ENCODE results near the gene GTF2A1L. TPM values are rescaled to one million over a fixed set of nuclear protein-coding genes. Genes with fewer than 3 reads are reported as not detected.

GTF2A1L gene
- total and polyA plus RNA-seq, 9 donors = 2.1 to 13.8 (median 3.6) TPM; not detected in 3

- WGBS, 3 donors = 83 to 88% (median 87%) methylated on average over 4 of the region's 4 CpGs
- no peak for DNase-seq
Observed at GRCh38 chr2:48578313-48578712, 39.3 kb upstream of the GTF2A1L start.

GRCh38 chr2:48583961-48584360 lies 33.7 kb upstream of the GTF2A1L start:
- Histone ChIP-seq H3K4me1 (ENCODE audit: insufficient read depth) (no peaks in the 10 kb centered on the region), H3K27ac (no peak overlapping the region), H3K36me3 (no peaks in the 10 kb centered on the region), H3K9me3 (no peaks in the 10 kb centered on the region), H3K4me3 (no peak overlapping the region), H3K27me3 (no peaks in the 10 kb centered on the region)
- no peak for DNase-seq
- TF ChIP-seq EP300 (IDR thresholded peaks at IDR 0.05) (no peak), POLR2A (IDR thresholded peaks at IDR 0.05) (no peak), CTCF (IDR thresholded peaks at IDR 0.05) (no peak)
- intact Hi-C loops (cut with DNase I) = no loop called here
- 97 to 98% (median 98%) methylated on average over 3 of the region's 3 CpGs for WGBS, 3 donors

More at GRCh38 chr2:48578313-48578712, 39.3 kb upstream of the GTF2A1L start:
- Histone ChIP-seq H3K9me3 (no peaks in the 10 kb centered on the region), H3K36me3 (no peaks in the 10 kb centered on the region), H3K4me3 (no peak overlapping the region), H3K27ac (no peak overlapping the region), H3K27me3 (no peaks in the 10 kb centered on the region), H3K4me1 (ENCODE audit: insufficient read depth) (no peaks in the 10 kb centered on the region)
- intact Hi-C loops (cut with DNase I) = no loop called here
- TF ChIP-seq CTCF (IDR thresholded peaks at IDR 0.05) = no peak
- no peak for TF ChIP-seq POLR2A (IDR thresholded peaks at IDR 0.05)
- no peak for TF ChIP-seq EP300 (IDR thresholded peaks at IDR 0.05)

GRCh38 chr2:48584551-48584950 lies 33.1 kb upstream of the GTF2A1L start:
- H3K4me3 ChIP-seq = no peak overlapping the region
- no peak for DNase-seq
- no peaks in the 10 kb centered on the region for H3K27me3 ChIP-seq
- WGBS, 3 donors = 93 to 95% (median 93%) methylated on average over 4 of the region's 4 CpGs
- intact Hi-C loops (cut with DNase I) = no loop called here
- TF ChIP-seq POLR2A (IDR thresholded peaks at IDR 0.05) = no peak
- no peak for TF ChIP-seq EP300 (IDR thresholded peaks at IDR 0.05)
- TF ChIP-seq CTCF (IDR thresholded peaks at IDR 0.05) = no peak
- no peaks in the 10 kb centered on the region for H3K4me1 ChIP-seq (ENCODE audit: insufficient read depth)
- H3K9me3 ChIP-seq = no peaks in the 10 kb centered on the region
- no peak overlapping the region for H3K27ac ChIP-seq
- H3K36me3 ChIP-seq = no peaks in the 10 kb centered on the region

- no peaks in the 10 kb centered on the region for H3K36me3 ChIP-seq
- WGBS, 3 donors = 66 to 72% (median 68%) methylated on average over 4 of the region's 4 CpGs
- no peaks in the 10 kb centered on the region for H3K27me3 ChIP-seq
- H3K4me3 ChIP-seq = no peak overlapping the region
- intact Hi-C loops (cut with DNase I) = loop anchor here in 1 of 4 donors (5.0 kb wide), 1 partner anchor 114 kb away; no protein-coding TSS in a partner anchor
- no peaks in the 10 kb centered on the region for H3K4me1 ChIP-seq (ENCODE audit: insufficient read depth)
- no peaks in the 10 kb centered on the region for H3K9me3 ChIP-seq
- TF ChIP-seq EP300 (IDR thresholded peaks at IDR 0.05) (no peak), CTCF (IDR thresholded peaks at IDR 0.05) (no peak), POLR2A (IDR thresholded peaks at IDR 0.05) (no peak)
- H3K27ac ChIP-seq = no peak overlapping the region
- no peak for DNase-seq
Observed at GRCh38 chr2:48586433-48586832, 31.2 kb upstream of the GTF2A1L start.
